HAP-1 (cell line): Measurements from ENCODE around the gene QSOX2.

Experiments used
- DNase-seq, 2 experiments: peaks; one replicate each; pipeline ENCODE4 v3.0.0-alpha.2; 2016 to 2020; ENCODE audit warnings: low spot score in 2 of 2
- H3K27me3 ChIP-seq: fragments of 250-450 bp; sonication (Bioruptor Pico); 2 replicates; pipeline ENCODE4 v1.5.1; 2020; ENCODE audit warnings: low read depth, mild to moderate bottlenecking, moderate library complexity
- H3K36me3 ChIP-seq: fragments of 250-450 bp; sonication (Bioruptor Pico); replicated peaks from 2 replicates; pipeline ENCODE4 v1.5.1; 2020; ENCODE audit warnings: mild to moderate bottlenecking
- H3K4me1 ChIP-seq: fragments of 250-450 bp; sonication (Bioruptor Pico); 2 replicates; pipeline ENCODE4 v1.5.1; 2020; ENCODE audit warnings: mild to moderate bottlenecking
- H3K4me3 ChIP-seq: fragments of 250-450 bp; sonication (Bioruptor Pico); 2 replicates; pipeline ENCODE4 v1.5.1; 2020; ENCODE audit warnings: mild to moderate bottlenecking, moderate library complexity
- H3K9me3 ChIP-seq: fragments of 250-450 bp; sonication (Bioruptor Pico); 2 replicates; pipeline ENCODE4 v1.5.1; 2020; ENCODE audit warnings: mild to moderate bottlenecking, moderate library complexity
- in situ Hi-C: fragments of 300-500 bp; cut with MboI; formaldehyde crosslinking; loops from 3 replicates; pipeline ENCODE4 v1.14.3; 2020; ENCODE audit warnings: low sequenced_read_pairs, inconsistent platforms, mixed read lengths

The QSOX2 gene

DNA sequence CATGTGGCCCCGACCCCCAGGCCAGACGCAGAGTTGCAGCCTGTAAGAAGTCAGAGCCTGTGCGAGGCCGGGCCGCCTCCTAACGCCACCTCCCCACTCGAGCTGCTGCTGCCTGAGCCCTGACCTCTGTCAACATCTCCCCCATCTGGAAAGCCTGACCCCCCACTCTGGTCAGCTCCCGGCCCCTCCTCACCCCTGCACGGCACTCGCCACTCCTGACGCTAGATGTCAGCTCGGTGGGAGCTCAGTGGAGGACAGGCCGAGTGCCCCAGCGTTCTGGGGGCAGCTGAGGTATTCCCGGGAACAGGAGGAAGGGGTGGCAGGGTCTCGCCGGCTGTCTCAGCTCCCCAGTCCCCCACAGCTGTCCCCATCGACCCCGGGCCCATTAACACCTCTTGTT lies 60.5 kb downstream of the QSOX2 start:
- in situ Hi-C loops: no loop called here
- Histone ChIP-seq H3K4me1 (peaks cover 2% of the 10 kb centered on the region; the same call in 1 of the 2 replicates), H3K4me3 (no peak overlapping the region), H3K36me3 (no peaks in the 10 kb centered on the region), H3K9me3 (no peaks in the 10 kb centered on the region), H3K27me3 (no peaks in the 10 kb centered on the region; the same call in 1 of the 2 replicates)
- DNase-seq: no peak

- no peak overlapping the region for H3K4me3 ChIP-seq
- H3K27me3 ChIP-seq: no peaks in the 10 kb centered on the region; the same call in 1 of the 2 replicates
- no peaks in the 10 kb centered on the region for H3K4me1 ChIP-seq
- H3K36me3 ChIP-seq: no peaks in the 10 kb centered on the region
- in situ Hi-C loops: no loop called here
- H3K9me3 ChIP-seq: no peaks in the 10 kb centered on the region
- DNase-seq: no peak
These were observed 62.7 kb downstream of the QSOX2 start for GRCh38 chr9:136182850-136183422.

GRCh38 chr9:136182420-136182787 lies 63.2 kb downstream of the QSOX2 start:
- Histone ChIP-seq H3K4me3 (no peak overlapping the region), H3K27me3 (no peaks in the 10 kb centered on the region; the same call in 1 of the 2 replicates), H3K4me1 (no peaks in the 10 kb centered on the region), H3K9me3 (no peaks in the 10 kb centered on the region), H3K36me3 (no peaks in the 10 kb centered on the region)
- in situ Hi-C loops: no loop called here
- DNase-seq: no peak

GRCh38 chr9:136181784-136182419 lies 63.7 kb downstream of the QSOX2 start:
- H3K36me3 ChIP-seq: no peaks in the 10 kb centered on the region
- no peaks in the 10 kb centered on the region for H3K9me3 ChIP-seq
- in situ Hi-C loops: no loop called here
- DNase-seq: no peak
- H3K4me3 ChIP-seq: no peak overlapping the region
- no peaks in the 10 kb centered on the region; the same call in 1 of the 2 replicates for H3K27me3 ChIP-seq
- H3K4me1 ChIP-seq: no peaks in the 10 kb centered on the region

DNA sequence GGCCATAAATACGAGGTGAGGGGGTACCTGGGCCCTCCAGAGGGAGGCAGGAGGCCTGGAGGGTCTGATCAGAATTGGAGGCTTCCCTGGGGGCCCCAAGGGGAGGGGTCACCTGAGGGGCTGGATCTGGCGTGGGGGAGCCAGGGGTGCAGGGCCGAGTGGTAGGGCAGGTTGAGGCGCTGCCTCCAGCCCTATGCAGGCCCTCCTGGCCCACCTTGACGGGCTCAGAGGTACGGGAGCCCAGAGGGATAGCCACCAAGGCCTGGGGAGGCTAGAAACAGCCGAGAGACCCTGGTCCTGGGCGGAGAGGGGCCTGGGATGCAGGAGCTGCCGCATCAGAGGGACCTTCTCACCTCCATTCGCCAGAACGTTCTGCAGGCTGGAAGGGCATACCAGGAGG lies 65.0 kb downstream of the QSOX2 start:
- H3K9me3 ChIP-seq: no peaks in the 10 kb centered on the region
- DNase-seq: no peak
- no peak overlapping the region for H3K4me3 ChIP-seq
- no peaks in the 10 kb centered on the region for H3K4me1 ChIP-seq
- H3K36me3 ChIP-seq: no peaks in the 10 kb centered on the region
- in situ Hi-C loops: no loop called here
- H3K27me3 ChIP-seq: no peaks in the 10 kb centered on the region; the same call in 1 of the 2 replicates

DNA sequence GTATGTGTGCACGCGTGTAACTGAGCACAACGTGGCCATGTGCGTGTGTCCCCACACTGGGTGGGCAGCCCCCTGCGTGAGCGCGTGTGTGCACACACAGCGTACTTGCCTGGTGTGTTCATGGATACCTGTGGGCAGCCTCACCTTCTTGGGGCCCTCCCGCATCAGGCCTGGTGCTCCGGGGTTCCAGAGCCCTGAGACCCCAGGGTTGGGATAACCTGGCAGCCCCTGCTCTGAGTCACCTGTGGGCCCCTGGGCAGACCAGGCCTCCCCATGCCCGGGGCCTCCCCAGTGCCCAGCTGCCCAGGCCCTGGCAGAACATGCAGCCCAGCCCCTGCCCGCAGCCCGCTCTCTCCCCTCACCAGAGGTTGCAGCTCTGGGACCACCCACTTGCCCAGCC lies 65.9 kb downstream of the QSOX2 start:
- no peak for DNase-seq
- no peaks in the 10 kb centered on the region for H3K4me1 ChIP-seq
- no peak overlapping the region for H3K4me3 ChIP-seq
- no peaks in the 10 kb centered on the region; the same call in 1 of the 2 replicates for H3K27me3 ChIP-seq
- in situ Hi-C loops: no loop called here
- no peaks in the 10 kb centered on the region for H3K36me3 ChIP-seq
- no peaks in the 10 kb centered on the region for H3K9me3 ChIP-seq

GRCh38 chr9:136179101-136179616 lies 66.5 kb downstream of the QSOX2 start:
- no peak for DNase-seq
- Histone ChIP-seq H3K9me3 (no peaks in the 10 kb centered on the region), H3K4me1 (no peaks in the 10 kb centered on the region), H3K27me3 (no peaks in the 10 kb centered on the region; the same call in 1 of the 2 replicates), H3K36me3 (no peaks in the 10 kb centered on the region), H3K4me3 (no peak overlapping the region)
- in situ Hi-C loops: no loop called here

DNA sequence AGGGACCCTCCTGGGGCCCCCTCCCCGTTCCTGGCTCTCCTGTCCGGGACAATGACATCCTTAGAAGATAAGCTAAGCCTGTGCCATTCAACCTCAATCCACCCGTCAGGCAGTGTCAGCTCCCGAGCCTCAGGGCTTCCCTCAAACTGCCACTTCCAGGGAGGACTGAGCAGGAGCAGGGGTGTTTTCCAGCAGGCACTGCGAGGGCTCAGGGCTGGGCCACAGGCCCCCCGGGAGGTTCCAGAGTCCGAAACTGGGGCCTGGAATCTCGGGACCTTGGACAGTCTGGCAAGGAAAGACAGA lies 66.9 kb downstream of the QSOX2 start:
- no peak overlapping the region for H3K4me3 ChIP-seq
- H3K4me1 ChIP-seq: no peaks in the 10 kb centered on the region
- H3K9me3 ChIP-seq: no peaks in the 10 kb centered on the region
- H3K27me3 ChIP-seq: no peaks in the 10 kb centered on the region; the same call in 1 of the 2 replicates
- in situ Hi-C loops: no loop called here
- DNase-seq: no peak
- no peaks in the 10 kb centered on the region for H3K36me3 ChIP-seq

DNA sequence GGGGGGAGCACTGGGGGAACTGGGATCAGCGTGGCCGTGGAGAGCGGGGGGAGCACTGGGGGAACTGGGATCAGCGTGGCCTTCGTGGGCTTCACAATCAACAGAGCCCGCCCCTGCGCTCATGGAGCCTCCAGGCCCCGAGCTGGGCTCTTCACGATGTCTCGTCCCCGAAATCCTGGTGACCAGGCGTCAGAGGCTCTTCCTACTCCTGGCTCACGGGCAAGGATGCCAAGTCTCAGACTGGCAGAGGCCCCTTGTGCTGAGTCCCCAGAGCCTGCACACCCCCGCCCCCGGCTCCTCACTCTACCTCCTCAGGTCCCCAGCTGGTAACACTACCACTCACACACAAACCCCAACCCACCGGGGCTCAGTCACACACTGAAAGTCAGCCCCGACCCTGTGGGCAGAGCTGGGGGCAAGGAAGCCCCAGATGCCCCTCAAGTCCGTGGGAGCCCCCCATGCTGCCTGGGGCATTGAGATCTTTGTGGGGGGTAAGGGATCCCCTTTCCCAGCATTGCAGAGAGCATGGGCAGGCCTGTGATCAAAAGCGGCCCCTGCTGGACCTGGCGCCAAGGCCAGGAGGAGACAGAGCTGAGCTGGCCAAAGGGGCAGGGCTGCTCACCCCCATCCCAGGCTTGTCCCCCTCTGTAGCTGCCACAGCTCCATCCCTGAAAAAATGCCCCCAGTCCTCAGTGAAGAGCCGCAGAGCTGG lies 67.4 kb downstream of the QSOX2 start:
- H3K36me3 ChIP-seq: no peaks in the 10 kb centered on the region
- DNase-seq: no peak
- H3K27me3 ChIP-seq: no peaks in the 10 kb centered on the region; the same call in 1 of the 2 replicates
- no peak overlapping the region for H3K4me3 ChIP-seq
- in situ Hi-C loops: no loop called here
- H3K9me3 ChIP-seq: no peaks in the 10 kb centered on the region
- no peaks in the 10 kb centered on the region for H3K4me1 ChIP-seq

- no peak for DNase-seq
- no peaks in the 10 kb centered on the region; the same call in 1 of the 2 replicates for H3K27me3 ChIP-seq
- no peak overlapping the region for H3K4me3 ChIP-seq
- H3K4me1 ChIP-seq: no peaks in the 10 kb centered on the region
- in situ Hi-C loops: no loop called here
- no peaks in the 10 kb centered on the region for H3K9me3 ChIP-seq
- no peaks in the 10 kb centered on the region for H3K36me3 ChIP-seq
These were observed 68.4 kb downstream of the QSOX2 start for GRCh38 chr9:136177224-136177623.

- DNase-seq: no peak
- Histone ChIP-seq H3K4me1 (peaks cover 11% of the 10 kb centered on the region; the same call in 1 of the 2 replicates), H3K27me3 (no peaks in the 10 kb centered on the region; the same call in 1 of the 2 replicates), H3K36me3 (no peaks in the 10 kb centered on the region), H3K9me3 (no peaks in the 10 kb centered on the region), H3K4me3 (no peak overlapping the region)
- in situ Hi-C loops: no loop called here
These were observed 69.9 kb downstream of the QSOX2 start for GRCh38 chr9:136175616-136176197.

DNA sequence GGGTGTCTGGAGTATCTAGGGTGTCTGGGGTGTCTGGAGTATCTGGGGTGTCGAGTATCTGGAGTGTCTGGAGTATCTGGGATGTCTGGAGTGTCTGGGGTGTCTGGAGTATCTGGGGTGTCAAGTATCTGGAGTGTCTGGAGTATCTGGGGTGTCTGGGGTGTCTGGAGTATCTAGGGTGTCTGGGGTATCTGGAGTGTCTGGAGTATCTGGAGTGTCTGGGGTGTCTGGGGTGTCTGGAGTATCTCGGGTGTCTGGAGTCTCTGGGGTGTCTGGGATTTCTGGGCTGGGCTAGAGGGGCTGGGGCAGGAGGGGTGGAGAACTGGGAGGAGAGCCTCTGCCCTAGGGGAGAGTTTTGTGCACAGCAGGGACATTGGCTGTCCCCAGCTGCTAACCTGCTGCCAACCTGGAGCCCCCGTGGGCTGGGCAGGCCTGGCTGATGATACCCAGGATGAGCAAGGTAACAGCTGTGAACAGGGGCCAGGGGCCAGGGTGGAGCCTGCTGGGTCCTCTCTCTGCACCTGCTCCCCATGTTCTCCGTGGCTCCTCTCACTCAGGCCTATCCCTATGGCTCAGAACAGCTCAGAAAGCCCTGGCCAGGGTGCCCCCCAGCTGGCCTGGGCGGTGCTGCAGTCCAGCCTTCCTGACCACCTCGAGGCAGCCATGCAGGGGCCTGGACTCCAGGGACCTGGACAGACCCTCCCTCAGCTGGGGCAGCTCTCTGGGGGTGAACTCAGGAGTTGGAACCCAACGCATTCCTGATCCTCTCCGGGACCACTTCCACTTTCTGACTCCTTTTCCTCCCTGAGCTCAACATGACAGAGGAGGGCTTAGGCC lies 70.6 kb downstream of the QSOX2 start:
- no peak for DNase-seq
- Histone ChIP-seq H3K27me3 (no peaks in the 10 kb centered on the region; the same call in 1 of the 2 replicates), H3K36me3 (no peaks in the 10 kb centered on the region), H3K4me1 (peaks cover 11% of the 10 kb centered on the region; the same call in 1 of the 2 replicates), H3K9me3 (no peaks in the 10 kb centered on the region), H3K4me3 (no peak overlapping the region)
- in situ Hi-C loops: no loop called here

DNA sequence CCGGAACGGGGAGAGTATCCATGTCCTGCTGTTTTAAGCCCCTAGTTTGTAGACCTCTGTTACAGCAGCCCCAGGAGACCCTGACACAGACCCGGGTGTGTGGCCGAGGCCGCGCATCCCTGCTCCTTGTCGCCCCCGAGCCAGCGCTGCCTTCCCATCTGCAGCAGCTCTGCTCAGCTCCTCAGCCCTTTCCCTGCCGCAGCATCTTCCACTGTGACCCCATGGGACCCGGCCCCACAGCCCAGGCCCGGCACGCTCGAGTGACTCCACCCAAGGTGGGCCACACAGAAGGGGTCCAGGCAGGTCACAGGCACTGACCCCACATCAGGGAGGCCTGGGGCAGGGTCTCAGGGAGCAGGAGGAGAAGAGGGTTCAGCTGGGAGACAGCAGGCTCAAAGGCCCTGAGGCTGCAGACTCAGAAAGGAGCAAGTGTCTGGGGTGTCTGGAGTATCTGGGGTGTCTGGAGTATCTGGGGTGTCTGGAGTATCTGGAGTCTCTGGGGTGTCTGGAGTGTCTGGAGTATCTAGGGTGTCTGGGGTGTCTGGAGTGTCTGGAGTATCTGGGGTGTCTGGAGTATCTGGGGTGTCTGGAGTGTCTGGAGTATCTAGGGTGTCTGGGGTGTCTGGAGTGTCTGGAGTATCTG lies 71.8 kb downstream of the QSOX2 start:
- Histone ChIP-seq H3K4me1 (peaks cover 11% of the 10 kb centered on the region; the same call in 1 of the 2 replicates), H3K36me3 (no peaks in the 10 kb centered on the region), H3K4me3 (no peak overlapping the region), H3K27me3 (no peaks in the 10 kb centered on the region; the same call in 1 of the 2 replicates), H3K9me3 (no peaks in the 10 kb centered on the region)
- no peak for DNase-seq
- in situ Hi-C loops: no loop called here
